HG03442 (cell line): ENCODE data around the gene EFHC2.
A peak's percentile ranks its signal among the peaks of the same experiment; 100 is the strongest.

Experiments used
- ATAC-seq: cut with Tn5 transposase; IDR thresholded peaks from one replicate; pipeline ENCODE4 v1.9.1; 2021; ENCODE audit warnings: mild to moderate bottlenecking, moderate library complexity; ENCODE audit not compliant: unreplicated experiment

EFHC2 gene

DNA sequence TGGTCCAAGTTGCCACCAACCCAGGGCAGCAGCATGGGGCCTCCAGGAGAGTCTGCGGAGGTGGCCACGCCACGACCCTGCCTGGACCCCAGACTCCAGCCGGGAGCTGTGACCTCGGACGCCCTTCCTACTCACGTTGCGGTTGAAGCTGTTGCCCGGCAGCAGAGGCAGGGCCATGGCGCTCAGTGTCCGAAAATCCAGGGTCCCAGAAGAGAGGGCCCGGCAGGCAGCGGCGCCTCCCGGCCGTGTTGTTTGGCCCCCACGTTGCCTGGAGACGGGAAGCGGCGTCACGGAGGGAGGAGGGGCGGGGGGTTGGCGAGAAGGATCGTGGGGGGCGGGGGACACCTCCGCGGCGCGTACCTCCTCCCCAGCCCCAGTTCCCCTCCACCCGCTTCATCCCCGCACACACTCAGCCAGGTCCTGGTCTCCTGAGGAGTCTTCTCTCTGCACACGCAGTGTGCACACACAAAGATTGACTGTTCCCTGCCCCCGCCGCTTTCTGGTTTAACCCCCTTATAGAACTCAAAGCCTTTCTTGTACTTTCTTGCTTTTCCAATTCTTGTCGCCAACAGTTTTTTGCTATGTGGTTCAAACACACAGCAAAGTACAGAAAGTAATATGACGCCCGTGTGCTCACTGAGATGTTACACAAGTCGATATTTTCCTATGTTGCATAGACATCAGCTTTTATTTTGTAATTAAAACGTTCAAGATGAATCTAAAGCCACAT is at the start of gene EFHC2:
Gene EFHC2, minus strand, starts transcription at position 261 of the 730 bp plus-strand sequence. Its CDS starts 84 bp downstream, at position 177.
- ATAC-seq = no peak

- ATAC-seq = no peak
Observed at GRCh38 chrX:44392767-44393166, 49.3 kb upstream of the EFHC2 start.

- ATAC-seq = no peak
Observed at GRCh38 chrX:44384688-44385338, 41.3 kb upstream of the EFHC2 start.

GRCh38 chrX:44382871-44383270 is 39.4 kb upstream of the EFHC2 start:
- no peak for ATAC-seq

GRCh38 chrX:44352758-44353157 is 9.3 kb upstream of the EFHC2 start:
- ATAC-seq = no peak

DNA sequence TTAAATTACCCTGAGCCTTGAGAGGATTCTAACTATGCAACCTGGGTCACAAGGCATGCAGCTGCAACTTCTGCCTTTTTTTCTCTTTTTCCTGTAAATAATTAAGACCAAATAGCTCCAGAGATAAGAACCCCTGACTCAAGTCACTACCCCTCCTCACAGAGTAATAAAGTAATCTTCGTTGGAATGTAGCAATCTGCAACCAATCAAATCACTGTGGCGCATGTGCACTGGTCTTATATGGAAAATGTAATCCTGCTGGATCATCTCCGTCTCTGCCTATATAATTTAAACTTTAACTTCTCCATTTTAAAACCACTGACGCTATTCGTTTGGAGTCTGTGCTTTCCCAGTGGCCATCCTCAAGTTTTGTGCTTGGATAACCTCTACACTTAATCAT is 6.1 kb upstream of the EFHC2 start:
- no peak for ATAC-seq

DNA sequence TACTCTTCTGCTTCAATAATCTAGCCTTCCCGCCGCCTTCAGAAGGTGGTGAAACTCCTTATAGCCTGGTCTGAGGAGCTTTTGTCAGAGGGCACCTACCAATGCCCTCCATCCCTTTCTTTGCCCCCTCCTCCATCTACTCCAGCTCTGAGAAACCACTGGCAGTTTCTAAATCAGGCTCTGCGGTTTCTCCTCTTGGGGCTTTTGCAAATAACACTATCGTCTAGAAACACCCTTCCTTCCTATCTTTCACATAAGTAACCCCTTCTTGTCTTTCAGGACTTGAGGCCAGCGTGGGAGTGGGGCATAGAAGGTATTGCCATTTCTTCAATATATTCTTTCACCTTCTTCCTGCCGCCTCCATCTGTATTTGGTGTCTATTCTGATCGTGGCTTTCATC is 1.2 kb upstream of the EFHC2 start:
- ATAC-seq = no peak

DNA sequence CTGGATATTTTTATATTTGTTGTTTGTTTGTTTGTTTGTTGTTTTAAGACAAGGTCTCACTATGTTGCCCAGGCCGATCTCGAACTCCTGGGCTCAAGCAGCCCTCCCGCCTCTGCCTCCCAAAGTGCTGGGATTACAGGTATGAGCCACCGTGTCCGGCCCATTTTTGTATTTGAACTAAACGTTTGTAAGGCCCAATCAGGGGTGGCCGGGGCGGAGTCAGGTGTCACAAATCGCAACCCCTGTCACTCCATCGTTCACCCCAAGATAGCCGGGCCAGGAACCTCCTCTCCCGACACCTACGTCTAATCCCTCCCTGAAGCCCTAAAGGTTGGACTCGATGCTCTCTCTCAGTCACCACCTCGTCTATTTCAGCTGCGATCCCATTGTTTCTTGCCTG is 722 bp upstream of the EFHC2 start:
- ATAC-seq = peak; percentile 39

- no peak for ATAC-seq
Observed at GRCh38 chrX:44342866-44343265, 606 bp downstream of the EFHC2 start.

DNA sequence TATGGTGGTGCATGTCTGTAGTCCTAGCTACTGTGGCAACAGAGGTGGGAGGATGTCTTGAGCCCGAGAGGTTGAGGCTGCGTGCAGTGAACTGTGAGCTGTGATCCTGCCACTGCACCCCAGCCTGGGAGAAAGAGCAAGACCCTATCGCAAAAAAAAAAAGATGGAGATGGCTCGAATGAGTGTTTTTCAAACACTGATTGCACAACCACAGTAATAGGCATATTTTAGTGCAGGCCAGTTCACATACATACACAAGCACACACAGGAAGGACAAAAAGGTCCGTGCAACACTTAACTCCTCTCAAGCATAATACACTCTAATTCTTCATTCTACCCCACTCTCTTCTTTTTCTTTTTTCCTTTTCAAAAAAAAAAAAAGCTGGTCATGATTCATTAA is 5.1 kb downstream of the EFHC2 start:
- ATAC-seq = no peak

GRCh38 chrX:44332437-44332836 is 11.0 kb downstream of the EFHC2 start:
- no peak for ATAC-seq

- no peak for ATAC-seq
Observed at GRCh38 chrX:44330227-44330626, 13.2 kb downstream of the EFHC2 start.

GRCh38 chrX:44319550-44319949 is 23.9 kb downstream of the EFHC2 start:
- no peak for ATAC-seq

- ATAC-seq = no peak
Observed at GRCh38 chrX:44317181-44317580, 26.3 kb downstream of the EFHC2 start.

- ATAC-seq = no peak
Observed at GRCh38 chrX:44314808-44315207, 28.7 kb downstream of the EFHC2 start.

DNA sequence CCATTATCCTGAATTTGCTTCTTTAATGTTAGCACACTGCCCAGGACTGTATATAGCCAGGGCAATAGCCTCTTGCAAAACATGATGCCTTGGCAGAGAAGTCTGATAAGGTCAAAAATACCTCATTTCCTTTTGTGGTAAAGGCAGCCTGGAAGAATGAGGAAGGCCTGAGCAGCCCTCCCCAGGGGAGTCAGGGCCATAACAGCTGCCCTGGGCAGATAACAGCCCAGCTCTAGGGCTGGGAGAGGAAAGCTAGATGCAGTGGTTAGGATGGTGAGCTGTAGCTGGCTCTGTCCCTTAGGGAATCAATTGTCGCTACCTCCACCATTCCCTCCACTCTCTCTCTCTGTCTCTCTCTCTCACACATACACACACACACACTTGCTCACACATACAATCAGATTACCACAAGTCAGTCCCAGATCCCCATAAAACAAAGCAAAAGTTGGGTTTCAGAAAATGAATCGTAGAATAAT is 29.2 kb downstream of the EFHC2 start:
- ATAC-seq = no peak

GRCh38 chrX:44312421-44312820 is 31.1 kb downstream of the EFHC2 start:
- no peak for ATAC-seq

DNA sequence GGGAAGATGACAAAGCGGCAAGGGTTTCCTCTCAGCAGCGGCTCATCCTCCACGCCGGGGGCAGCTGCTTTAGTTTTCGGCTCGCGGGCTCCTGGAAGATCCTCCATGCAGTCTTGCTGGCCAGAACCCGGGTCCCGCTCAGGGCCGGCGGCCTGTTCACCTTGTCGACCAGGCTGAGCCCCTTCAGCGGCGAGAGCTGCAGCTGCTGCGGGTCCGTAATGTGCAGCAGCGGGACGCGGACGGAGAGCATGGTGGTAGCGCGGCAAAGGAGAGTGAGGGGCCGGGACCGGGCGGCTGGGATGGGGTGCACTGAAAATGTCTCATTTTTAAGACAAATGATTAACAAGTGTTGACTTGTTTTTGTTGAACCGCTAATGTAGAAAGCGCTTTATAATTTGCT is 33.2 kb downstream of the EFHC2 start:
- ATAC-seq = no peak

GRCh38 chrX:44308869-44309268 is 34.6 kb downstream of the EFHC2 start:
- no peak for ATAC-seq

GRCh38 chrX:44306356-44306755 is 37.1 kb downstream of the EFHC2 start:
- ATAC-seq = no peak

- ATAC-seq = no peak
Observed at GRCh38 chrX:44305921-44306320, 37.6 kb downstream of the EFHC2 start.

- no peak for ATAC-seq
Observed at GRCh38 chrX:44303119-44303518, 40.4 kb downstream of the EFHC2 start.
